Fibroblast of mammary gland (primary cell): ENCODE measurements around the gene TNNI3K.

Source experiments
- DNase-seq: peaks from one replicate; pipeline ENCODE4 v3.0.0-alpha.2; 2010; ENCODE audit warnings: low read depth
- H3K4me3 ChIP-seq: 2 replicates; pipeline ENCODE4 v1.5.1; 2011; ENCODE audit warnings: low read depth, mild to moderate bottlenecking, low read length, moderate library complexity; ENCODE audit not compliant: control insufficient read depth
- CTCF ChIP-seq: conservative IDR thresholded peaks from 2 replicates; pipeline ENCODE4 v1.5.1; 2011; ENCODE audit warnings: low read depth, low read length, inconsistent platforms; ENCODE audit not compliant: control insufficient read depth, insufficient read depth

TNNI3K gene

GRCh38 chr1:74522148-74522547 lies 287.0 kb downstream of the TNNI3K start:
- no peak for DNase-seq
- no peak overlapping the region for H3K4me3 ChIP-seq
- TF ChIP-seq CTCF = no peak

GRCh38 chr1:74523873-74524480 lies 288.8 kb downstream of the TNNI3K start:
- DNase-seq = no peak
- no peak overlapping the region for H3K4me3 ChIP-seq
- TF ChIP-seq CTCF = no peak

- H3K4me3 ChIP-seq = no peak overlapping the region
- TF ChIP-seq CTCF = no peak
- no peak for DNase-seq
These were observed 291.5 kb downstream of the TNNI3K start for GRCh38 chr1:74526708-74527107.

GRCh38 chr1:74528123-74528522 lies 292.9 kb downstream of the TNNI3K start:
- no peak overlapping the region for H3K4me3 ChIP-seq
- no peak for DNase-seq
- TF ChIP-seq CTCF = no peak

- no peak for TF ChIP-seq CTCF
- no peak for DNase-seq
- no peak overlapping the region for H3K4me3 ChIP-seq
These were observed 295.7 kb downstream of the TNNI3K start for GRCh38 chr1:74530892-74531291.

GRCh38 chr1:74531796-74532195 lies 296.6 kb downstream of the TNNI3K start:
- TF ChIP-seq CTCF = no peak
- no peak overlapping the region for H3K4me3 ChIP-seq
- DNase-seq = no peak

- DNase-seq = peak; percentile 23
- H3K4me3 ChIP-seq = no peak overlapping the region
- no peak for TF ChIP-seq CTCF
These were observed 299.1 kb downstream of the TNNI3K start for GRCh38 chr1:74534241-74534640.
